Breast epithelium (tissue), 4 donors: ENCODE results near the gene LRRC8A. TPM values are rescaled to one million over a fixed set of nuclear protein-coding genes. Genes with fewer than 3 reads are reported as not detected.

Experiments
- DNase-seq, 2 donors: peaks; one replicate each; pipeline ENCODE4 v3.0.0-alpha.2; 2019; ENCODE audit warnings: low spot score in 2 of 2
- H3K27ac ChIP-seq, 2 donors: fragments of 200-600 bp; sonication (generic) in 1 of 2; one replicate each; pipeline ENCODE4 v1.5.1; 2016 to 2019; ENCODE audit warnings: mild to moderate bottlenecking in 1 of 2
- H3K27me3 ChIP-seq, 2 donors: fragments of 200-600 bp; sonication (generic) in 1 of 2; one replicate each; pipeline versions ENCODE4 v1.5.1 to v1.6.0; 2017 to 2019; ENCODE audit warnings: control low read depth in 1 of 2, mild to moderate bottlenecking in 1 of 2
- H3K36me3 ChIP-seq: fragments of 200-600 bp; one replicate; pipeline ENCODE4 v1.5.1; 2019
- H3K4me1 ChIP-seq, 2 donors: fragments of 200-600 bp; sonication (generic); one replicate each; pipeline ENCODE4 v1.5.1; 2016 to 2019; ENCODE audit warnings: control low read depth in 1 of 2
- H3K4me3 ChIP-seq, 3 donors: fragments of 200-600 bp; sonication (generic); 1 replicate in 2 of 3; 2 replicates in 1 of 3; pipeline ENCODE4 v1.5.1; 2016 to 2019; ENCODE audit warnings: mild to moderate bottlenecking in 3 of 3, moderate library complexity in 2 of 3
- H3K9me3 ChIP-seq, 2 donors: fragments of 200-600 bp; sonication (generic) in 1 of 2; one replicate each; pipeline ENCODE4 v1.5.1; 2016 to 2019; ENCODE audit warnings: control low read depth in 1 of 2
- POLR2A ChIP-seq: fragments of 450-650 bp; IDR thresholded peaks from one replicate; pipeline ENCODE4 v1.6.1; 2016; ENCODE audit warnings: antibody characterized with exemption, mild to moderate bottlenecking, moderate library complexity
- POLR2AphosphoS5 ChIP-seq, 3 donors: sonication (generic); formaldehyde crosslinking; IDR thresholded peaks; one replicate each; pipeline ENCODE4 v1.6.1; 2017; ENCODE audit warnings: antibody characterized with exemption in 3 of 3
- intact Hi-C: fragments of 100-400 bp; cut with DNase I; formaldehyde crosslinking; loops from one replicate; pipeline ENCODE4 v1.15.1; 2023; ENCODE audit warnings: low total_unique reads
- total RNA-seq, 3 donors: library from RNA; depleted of rRNA; stranded (reverse); fragments of >200 nt; gene quantifications; one replicate each; pipeline ENCODE4 v1.1.0, GENCODE V29; 2016
- TF ChIP-seq, protein P1 (sequence below), 3 donors: fragments of 450-650 bp; IDR thresholded peaks; one replicate each; pipeline ENCODE4 v1.5.1; 2016 to 2017; ENCODE audit warnings: antibody characterized with exemption in 3 of 3, mild to moderate bottlenecking in 3 of 3, moderate library complexity in 3 of 3

Gene LRRC8A
- total RNA-seq, 3 donors from 2014 or later = 26.1 to 52.7 (median 40.6) TPM

GRCh38 chr9:128913048-128913900 lies 31.3 kb downstream of the LRRC8A start:
- TF ChIP-seq POLR2AphosphoS5 (IDR thresholded peaks at IDR 0.05) = no peak
- TF ChIP-seq, protein P1, sequence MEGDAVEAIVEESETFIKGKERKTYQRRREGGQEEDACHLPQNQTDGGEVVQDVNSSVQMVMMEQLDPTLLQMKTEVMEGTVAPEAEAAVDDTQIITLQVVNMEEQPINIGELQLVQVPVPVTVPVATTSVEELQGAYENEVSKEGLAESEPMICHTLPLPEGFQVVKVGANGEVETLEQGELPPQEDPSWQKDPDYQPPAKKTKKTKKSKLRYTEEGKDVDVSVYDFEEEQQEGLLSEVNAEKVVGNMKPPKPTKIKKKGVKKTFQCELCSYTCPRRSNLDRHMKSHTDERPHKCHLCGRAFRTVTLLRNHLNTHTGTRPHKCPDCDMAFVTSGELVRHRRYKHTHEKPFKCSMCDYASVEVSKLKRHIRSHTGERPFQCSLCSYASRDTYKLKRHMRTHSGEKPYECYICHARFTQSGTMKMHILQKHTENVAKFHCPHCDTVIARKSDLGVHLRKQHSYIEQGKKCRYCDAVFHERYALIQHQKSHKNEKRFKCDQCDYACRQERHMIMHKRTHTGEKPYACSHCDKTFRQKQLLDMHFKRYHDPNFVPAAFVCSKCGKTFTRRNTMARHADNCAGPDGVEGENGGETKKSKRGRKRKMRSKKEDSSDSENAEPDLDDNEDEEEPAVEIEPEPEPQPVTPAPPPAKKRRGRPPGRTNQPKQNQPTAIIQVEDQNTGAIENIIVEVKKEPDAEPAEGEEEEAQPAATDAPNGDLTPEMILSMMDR (IDR thresholded peaks at IDR 0.05) = no peak
- TF ChIP-seq POLR2A = no peak
- DNase-seq = no peak
- Histone ChIP-seq H3K9me3 (no peaks in the 10 kb centered on the region), H3K36me3 (peaks cover 5% of the 10 kb centered on the region), H3K27me3 (no peaks in the 10 kb centered on the region), H3K4me1 (peaks cover 35 to 39% of the 10 kb centered on the region in 2 donors), H3K27ac (peak overlapping the region; percentile 92 to 94), H3K4me3 (peak overlapping the region in 2 of 3 donors; percentile 10 to 27)
- intact Hi-C loops = no loop called here

DNA sequence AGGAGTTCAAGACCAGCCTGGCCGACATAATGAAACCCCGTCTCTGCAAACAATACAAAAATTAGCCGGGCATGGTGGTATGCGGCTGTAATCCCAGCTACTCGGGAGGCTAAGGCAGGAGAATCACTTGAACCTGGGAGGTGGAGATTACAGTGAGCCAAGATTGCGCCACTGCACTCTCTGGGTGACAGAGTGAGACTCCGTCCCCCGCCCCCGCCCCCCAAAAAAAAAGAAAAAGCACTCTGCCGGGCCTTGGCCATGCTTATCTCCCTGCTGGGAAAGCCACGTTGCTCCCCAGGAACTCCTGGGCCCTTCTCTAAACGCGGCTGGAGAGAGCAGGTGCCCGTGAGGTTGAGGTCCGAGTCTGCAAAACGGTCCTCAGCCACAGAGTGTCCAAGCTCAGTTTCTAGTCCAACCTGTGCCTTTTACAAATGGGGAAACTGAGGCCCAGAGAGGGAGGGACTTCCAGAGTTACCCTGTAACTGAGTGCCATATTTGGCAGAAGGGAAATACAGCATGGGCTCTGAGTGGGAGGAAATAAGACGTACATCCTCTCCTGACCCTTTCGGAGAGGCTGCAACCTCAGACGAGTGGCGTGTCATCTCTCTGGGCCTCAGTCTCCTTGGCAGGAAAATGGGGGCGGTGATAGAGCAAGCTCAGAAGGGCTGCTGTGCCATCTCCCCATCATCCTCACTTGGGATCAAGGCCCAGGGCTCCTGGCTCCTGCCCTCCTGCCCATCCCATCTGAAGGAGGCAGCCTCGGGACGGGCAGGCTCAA lies 32.3 kb downstream of the LRRC8A start:
- intact Hi-C loops = no loop called here
- Histone ChIP-seq H3K4me3 (peak overlapping the region in 2 of 3 donors; percentile 10 to 27), H3K27me3 (no peaks in the 10 kb centered on the region), H3K27ac (peak overlapping the region; percentile 92 to 94), H3K9me3 (no peaks in the 10 kb centered on the region), H3K4me1 (peaks cover 35 to 39% of the 10 kb centered on the region in 2 donors), H3K36me3 (no peaks in the 10 kb centered on the region)
- no peak for DNase-seq
- no peak for TF ChIP-seq POLR2A
- TF ChIP-seq, protein P1 (IDR thresholded peaks at IDR 0.05) = no peak

DNA sequence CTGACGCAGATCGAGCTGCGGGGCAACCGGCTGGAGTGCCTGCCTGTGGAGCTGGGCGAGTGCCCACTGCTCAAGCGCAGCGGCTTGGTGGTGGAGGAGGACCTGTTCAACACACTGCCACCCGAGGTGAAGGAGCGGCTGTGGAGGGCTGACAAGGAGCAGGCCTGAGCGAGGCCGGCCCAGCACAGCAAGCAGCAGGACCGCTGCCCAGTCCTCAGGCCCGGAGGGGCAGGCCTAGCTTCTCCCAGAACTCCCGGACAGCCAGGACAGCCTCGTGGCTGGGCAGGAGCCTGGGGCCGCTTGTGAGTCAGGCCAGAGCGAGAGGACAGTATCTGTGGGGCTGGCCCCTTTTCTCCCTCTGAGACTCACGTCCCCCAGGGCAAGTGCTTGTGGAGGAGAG lies 34.3 kb downstream of the LRRC8A start:
- H3K9me3 ChIP-seq = no peaks in the 10 kb centered on the region
- DNase-seq = peak; percentile 52 to 75
- TF ChIP-seq, protein P1 (IDR thresholded peaks at IDR 0.05) = no peak
- TF ChIP-seq POLR2A (no peak), POLR2AphosphoS5 (IDR thresholded peaks at IDR 0.05) (no peak)
- no peaks in the 10 kb centered on the region for H3K27me3 ChIP-seq
- H3K4me1 ChIP-seq = peaks cover 24 to 25% of the 10 kb centered on the region in 2 donors
- peak overlapping the region; percentile 92 to 94 for H3K27ac ChIP-seq
- intact Hi-C loops = no loop called here
- peak overlapping the region; percentile 19 to 46 (median 28) for H3K4me3 ChIP-seq
- no peaks in the 10 kb centered on the region for H3K36me3 ChIP-seq

GRCh38 chr9:128916745-128917144 lies 34.8 kb downstream of the LRRC8A start:
- no peak for DNase-seq
- Histone ChIP-seq H3K4me1 (peaks cover 19 to 28% of the 10 kb centered on the region in 2 donors), H3K36me3 (no peaks in the 10 kb centered on the region), H3K4me3 (peak overlapping the region; percentile 19 to 46 (median 28)), H3K27me3 (no peaks in the 10 kb centered on the region), H3K27ac (peak overlapping the region; percentile 92 to 94), H3K9me3 (no peaks in the 10 kb centered on the region)
- intact Hi-C loops = no loop called here
- no peak for TF ChIP-seq POLR2AphosphoS5 (IDR thresholded peaks at IDR 0.05)
- TF ChIP-seq, protein P1 (IDR thresholded peaks at IDR 0.05) = no peak
- TF ChIP-seq POLR2A = no peak
